Kidney epithelial cell (primary cell): ENCODE results near the gene SLX4IP. TPM values are rescaled to one million over a fixed set of nuclear protein-coding genes. Genes with fewer than 3 reads are reported as not detected.
"Not testable (repeated sequence)": the region's sequence is repeated elsewhere in the genome, so short reads cannot be mapped to it uniquely, and the experiment has no call there.

Experiments
- DNase-seq: peaks from one replicate; pipeline ENCODE4 v3.0.0-alpha.2; 2010; ENCODE audit warnings: low read depth
- H3K27me3 ChIP-seq: 2 replicates; pipeline ENCODE4 v1.6.0; 2011; ENCODE audit warnings: low read length; ENCODE audit not compliant: control insufficient read depth, insufficient read depth
- H3K36me3 ChIP-seq: 2 replicates; pipeline ENCODE4 v1.5.1; 2011; ENCODE audit warnings: low read length; ENCODE audit not compliant: control insufficient read depth, insufficient read depth
- H3K4me3 ChIP-seq: 2 replicates; pipeline ENCODE4 v1.5.1; 2011; ENCODE audit warnings: low read depth, mild to moderate bottlenecking, control low read depth, low read length
- CTCF ChIP-seq: IDR thresholded peaks from 2 replicates; pipeline ENCODE4 v1.5.1; 2011; ENCODE audit warnings: mild to moderate bottlenecking, moderate library complexity, low read length, control low read depth, inconsistent platforms; ENCODE audit not compliant: insufficient read depth, poor library complexity, severe bottlenecking
- total RNA-seq: library from RNA; depleted of rRNA; stranded (reverse); fragments of >200 nt; gene quantifications from 2 replicates; pipeline ENCODE4 v1.2.3, GENCODE V29; 2015

The SLX4IP gene
- total RNA-seq, 1 donor from 2014 or later = 5.8 TPM

- Histone ChIP-seq H3K36me3 (peaks cover 1% of the 10 kb centered on the region), H3K27me3 (no peaks in the 10 kb centered on the region), H3K4me3 (no peak overlapping the region)
- no peak for TF ChIP-seq CTCF
- no peak for DNase-seq
Measured at GRCh38 chr20:10609276-10609675, 174.2 kb downstream of the SLX4IP start.

- Histone ChIP-seq H3K27me3 (no peaks in the 10 kb centered on the region), H3K36me3 (peaks cover 1% of the 10 kb centered on the region), H3K4me3 (no peak overlapping the region)
- TF ChIP-seq CTCF = no peak
- no peak for DNase-seq
Measured at GRCh38 chr20:10609770-10610169, 174.7 kb downstream of the SLX4IP start.

GRCh38 chr20:10610251-10610650 is 175.1 kb downstream of the SLX4IP start:
- H3K27me3 ChIP-seq = no peaks in the 10 kb centered on the region

GRCh38 chr20:10611357-10611756 is 176.3 kb downstream of the SLX4IP start:
- peak; percentile 44 for TF ChIP-seq CTCF
- DNase-seq = no peak
- Histone ChIP-seq H3K36me3 (peaks cover 1% of the 10 kb centered on the region), H3K4me3 (no peak overlapping the region), H3K27me3 (no peaks in the 10 kb centered on the region)

More at GRCh38 chr20:10610251-10610650, 175.1 kb downstream of the SLX4IP start:
- TF ChIP-seq CTCF = no peak
- H3K4me3 ChIP-seq = no peak overlapping the region
- DNase-seq = no peak
- peaks cover 1% of the 10 kb centered on the region for H3K36me3 ChIP-seq

GRCh38 chr20:10613426-10613825 is 178.3 kb downstream of the SLX4IP start:
- not testable (repeated sequence) for DNase-seq, H3K27me3 ChIP-seq, H3K4me3 ChIP-seq, H3K36me3 ChIP-seq

- no peaks in the 10 kb centered on the region for H3K27me3 ChIP-seq
- TF ChIP-seq CTCF = no peak
- peaks cover 1% of the 10 kb centered on the region for H3K36me3 ChIP-seq
- DNase-seq = no peak
- no peak overlapping the region for H3K4me3 ChIP-seq
Measured at GRCh38 chr20:10613911-10614310, 178.8 kb downstream of the SLX4IP start.

GRCh38 chr20:10616212-10616611 is 181.1 kb downstream of the SLX4IP start:
- no peak overlapping the region for H3K4me3 ChIP-seq
- no peaks in the 10 kb centered on the region for H3K36me3 ChIP-seq
- TF ChIP-seq CTCF = no peak
- no peak for DNase-seq
- no peaks in the 10 kb centered on the region for H3K27me3 ChIP-seq

GRCh38 chr20:10617549-10618133 is 182.5 kb downstream of the SLX4IP start:
- H3K27me3 ChIP-seq, H3K4me3 ChIP-seq, DNase-seq, H3K36me3 ChIP-seq: not testable (repeated sequence)
